HEK293 (cell line): Measurements from ENCODE around the gene PSAP.

Experiments used
- CTCF ChIA-PET: fragments of 350-600 bp; formaldehyde crosslinking; extraction: SDS; loops from one replicate; lab custom pipeline; 2021; ENCODE audit warnings: antibody characterized with exemption; lab: Yijun Ruan, JAX
- POLR2A ChIA-PET: fragments of 300-600 bp; formaldehyde crosslinking; extraction: SDS; loops from one replicate; lab custom pipeline; 2020; ENCODE audit warnings: antibody characterized with exemption, inconsistent platforms; lab: Yijun Ruan, JAX
- H3K27ac ChIP-seq: fragments of 200-500 bp; sonication (Bioruptor generic); 2 replicates; pipeline ENCODE4 v1.5.1; 2014; ENCODE audit warnings: low read depth, low read length, control low read depth, inconsistent platforms; ENCODE audit errors: extremely low read depth
- H3K36me3 ChIP-seq, 2 experiments: fragments of 200-500 bp in 1 of 2; sonication (Bioruptor generic) in 1 of 2; 1 replicate in 1 of 2; 2 replicates in 1 of 2; pipeline ENCODE4 v1.5.1; 2014 to 2017; ENCODE audit warnings: inconsistent platforms in 2 of 2, low read length in 2 of 2; ENCODE audit not compliant: control insufficient read depth in 2 of 2, insufficient read depth in 1 of 2
- H3K4me1 ChIP-seq: fragments of 200-500 bp; sonication (Bioruptor generic); 2 replicates; pipeline ENCODE4 v1.5.1; 2014; ENCODE audit warnings: mild to moderate bottlenecking, low read length, inconsistent platforms; ENCODE audit not compliant: control insufficient read depth, insufficient read depth
- H3K4me3 ChIP-seq: 2 replicates; pipeline ENCODE4 v1.5.1; 2011; ENCODE audit warnings: low read depth, mild to moderate bottlenecking, control low read depth, low read length, moderate library complexity
- H3K9me3 ChIP-seq: fragments of 200-500 bp; sonication (Bioruptor generic); 2 replicates; pipeline ENCODE4 v1.5.1; 2014; ENCODE audit warnings: low read depth, low read length, inconsistent platforms; ENCODE audit not compliant: control insufficient read depth, insufficient read depth
- HOXC10 ChIP-seq: sonication (generic); formaldehyde crosslinking; IDR thresholded peaks from 2 replicates; pipeline ENCODE4 v1.8.1; 2023; ENCODE audit warnings: mild to moderate bottlenecking, missing genetic modification reagents
- OSR2 ChIP-seq: fragments of 450-650 bp; formaldehyde crosslinking; IDR thresholded peaks from 2 replicates; pipeline ENCODE4 v1.5.1; 2016; ENCODE audit warnings: missing biosample characterization, missing genetic modification characterization
- ZBTB26 ChIP-seq: fragments of 450-650 bp; formaldehyde crosslinking; optimal IDR thresholded peaks from 2 replicates; pipeline ENCODE3; 2016; ENCODE audit warnings: missing biosample characterization, mild to moderate bottlenecking, missing genetic modification characterization
- ZBTB7A ChIP-seq: fragments of 450-650 bp; formaldehyde crosslinking; IDR thresholded peaks from 2 replicates; pipeline ENCODE4 v1.5.1; 2016; ENCODE audit warnings: low read depth, missing biosample characterization, missing genetic modification characterization
- ZNF155 ChIP-seq: fragments of 450-650 bp; formaldehyde crosslinking; IDR thresholded peaks from 2 replicates; pipeline ENCODE4 v1.5.1; 2016; ENCODE audit warnings: missing biosample characterization, missing genetic modification characterization
- ZNF174 ChIP-seq: fragments of 450-650 bp; formaldehyde crosslinking; IDR thresholded peaks from 2 replicates; pipeline ENCODE4 v1.5.0; 2017; ENCODE audit warnings: missing biosample characterization, mild to moderate bottlenecking, missing genetic modification characterization
- ZNF221 ChIP-seq: fragments of 450-650 bp; formaldehyde crosslinking; IDR thresholded peaks from 2 replicates; pipeline ENCODE4 v1.5.1; 2017; ENCODE audit warnings: missing biosample characterization, missing genetic modification characterization, borderline replicate concordance
- ZNF280C ChIP-seq: fragments of 450-650 bp; formaldehyde crosslinking; IDR thresholded peaks from 2 replicates; pipeline ENCODE4 v1.5.1; 2016; ENCODE audit warnings: missing biosample characterization, missing genetic modification characterization
- ZNF302 ChIP-seq: fragments of 450-650 bp; formaldehyde crosslinking; IDR thresholded peaks from 2 replicates; pipeline ENCODE4 v1.5.1; 2016; ENCODE audit warnings: missing biosample characterization, missing genetic modification characterization, low read depth
- ZNF398 ChIP-seq: fragments of 450-650 bp; formaldehyde crosslinking; IDR thresholded peaks from 2 replicates; pipeline ENCODE4 v1.5.1; 2017; ENCODE audit warnings: missing biosample characterization, missing genetic modification characterization
- ZNF529 ChIP-seq: fragments of 450-650 bp; formaldehyde crosslinking; IDR thresholded peaks from 2 replicates; pipeline ENCODE4 v1.5.1; 2017; ENCODE audit warnings: missing genetic modification characterization, missing biosample characterization; ENCODE audit not compliant: insufficient replicate concordance
- ZNF560 ChIP-seq: fragments of 450-650 bp; formaldehyde crosslinking; IDR thresholded peaks from 2 replicates; pipeline ENCODE4 v1.5.1; 2017; ENCODE audit warnings: missing biosample characterization, missing genetic modification characterization, borderline replicate concordance
- ZNF600 ChIP-seq: fragments of 450-650 bp; formaldehyde crosslinking; IDR thresholded peaks from 2 replicates; pipeline ENCODE4 v1.5.1; 2016; ENCODE audit warnings: missing biosample characterization, missing genetic modification characterization
- ZNF701 ChIP-seq: fragments of 450-650 bp; formaldehyde crosslinking; IDR thresholded peaks from 2 replicates; pipeline ENCODE4 v1.5.1; 2016; ENCODE audit warnings: missing biosample characterization, missing genetic modification characterization
- ZNF768 ChIP-seq: fragments of 450-650 bp; formaldehyde crosslinking; IDR thresholded peaks from 2 replicates; pipeline ENCODE4 v1.5.1; 2018; ENCODE audit warnings: missing biosample characterization, mild to moderate bottlenecking, missing genetic modification characterization

PSAP gene

GRCh38 chr10:71771821-71772617, 79.0 kb downstream of the PSAP start (continued):
- TF ChIP-seq OSR2 (tag by site-specific recombination) (no peak), ZNF529 (tag by site-specific recombination) (no peak), ZBTB26 (tag by site-specific recombination) (no peak), ZNF398 (tag by site-specific recombination) (peak; percentile 82), ZNF280C (tag by site-specific recombination) (no peak), ZNF560 (tag by site-specific recombination) (no peak)
- TF ChIP-seq, all 188 proteins: peak for 23

GRCh38 chr10:71771204-71771603, 79.8 kb downstream of the PSAP start:
- Histone ChIP-seq H3K4me3 (no peak overlapping the region), H3K27ac (no peak overlapping the region), H3K4me1 (no peaks in the 10 kb centered on the region; the same call in 1 of the 2 replicates), H3K36me3 (no peaks in the 10 kb centered on the region)
- CTCF ChIA-PET = no interaction called here
- no peak for TF ChIP-seq ZNF701
- TF ChIP-seq, all 188 proteins: peak for 0
- H3K9me3 ChIP-seq = no peaks in the 10 kb centered on the region
- POLR2A ChIA-PET = no interaction called here

- H3K9me3 ChIP-seq = no peaks in the 10 kb centered on the region
- no peak overlapping the region for H3K27ac ChIP-seq
- no peaks in the 10 kb centered on the region for H3K36me3 ChIP-seq
- H3K4me1 ChIP-seq = no peaks in the 10 kb centered on the region; the same call in 1 of the 2 replicates
- POLR2A ChIA-PET = no interaction called here
- H3K4me3 ChIP-seq = no peak overlapping the region
- CTCF ChIA-PET = no interaction called here
- TF ChIP-seq ZNF398 (tag by site-specific recombination) (no peak), ZNF174 (tag by site-specific recombination) (no peak), ZNF221 (tag by site-specific recombination) (no peak), HOXC10 (CRISPR knock-in tag) (no peak), ZNF600 (no peak), ZNF768 (no peak), ZNF302 (tag by site-specific recombination) (no peak), ZNF155 (no peak), ZBTB7A (tag by site-specific recombination) (no peak)
These were observed 80.3 kb downstream of the PSAP start for GRCh38 chr10:71770789-71771188.
